ENCODE measurements around the gene NOD2.

The NOD2 gene

GRCh38 chr16:50761267-50761666 lies 67.9 kb downstream of the NOD2 start:
- no peak for TF ChIP-seq CTCF (IDR thresholded peaks at IDR 0.05; ENCODE audit: insufficient read depth, low read length, poor library complexity, severe bottlenecking)
- H3K4me3 ChIP-seq (replicated peaks; ENCODE audit: low read depth, low read length) = no peak overlapping the region
- H3K36me3 ChIP-seq (ENCODE audit: control insufficient read depth, insufficient read depth, low read length) = peaks cover 6% of the 10 kb centered on the region
- DNase-seq (ENCODE audit: extremely low read depth, insufficient read length) = no peak
- H3K27me3 ChIP-seq (replicated peaks; ENCODE audit: control insufficient read depth, insufficient read depth, low read length) = no peaks in the 10 kb centered on the region

GRCh38 chr16:50762241-50762640 lies 68.8 kb downstream of the NOD2 start:
- no peak for DNase-seq (ENCODE audit: extremely low read depth, insufficient read length)
- H3K27me3 ChIP-seq (replicated peaks; ENCODE audit: control insufficient read depth, insufficient read depth, low read length) = no peaks in the 10 kb centered on the region
- H3K36me3 ChIP-seq (ENCODE audit: control insufficient read depth, insufficient read depth, low read length) = peaks cover 4% of the 10 kb centered on the region
- H3K4me3 ChIP-seq (replicated peaks; ENCODE audit: low read depth, low read length) = no peak overlapping the region
- TF ChIP-seq CTCF (IDR thresholded peaks at IDR 0.05; ENCODE audit: insufficient read depth, low read length, poor library complexity, severe bottlenecking) = no peak

- Histone ChIP-seq H3K4me3 (replicated peaks; ENCODE audit: low read depth, low read length) (no peak overlapping the region), H3K36me3 (ENCODE audit: control insufficient read depth, insufficient read depth, low read length) (peaks cover 2% of the 10 kb centered on the region), H3K27me3 (replicated peaks; ENCODE audit: control insufficient read depth, insufficient read depth, low read length) (no peaks in the 10 kb centered on the region)
- no peak for DNase-seq (ENCODE audit: extremely low read depth, insufficient read length)
- no peak for TF ChIP-seq CTCF (IDR thresholded peaks at IDR 0.05; ENCODE audit: insufficient read depth, low read length, poor library complexity, severe bottlenecking)
Observed at GRCh38 chr16:50763211-50763610, 69.8 kb downstream of the NOD2 start.

GRCh38 chr16:50765260-50765659 lies 71.9 kb downstream of the NOD2 start:
- H3K27me3 ChIP-seq (replicated peaks; ENCODE audit: control insufficient read depth, insufficient read depth, low read length) = no peaks in the 10 kb centered on the region
- no peak overlapping the region for H3K4me3 ChIP-seq (replicated peaks; ENCODE audit: low read depth, low read length)
- no peak for TF ChIP-seq CTCF (IDR thresholded peaks at IDR 0.05; ENCODE audit: insufficient read depth, low read length, poor library complexity, severe bottlenecking)
- H3K36me3 ChIP-seq (ENCODE audit: control insufficient read depth, insufficient read depth, low read length) = peaks cover 1% of the 10 kb centered on the region
- DNase-seq (ENCODE audit: extremely low read depth, insufficient read length) = no peak

GRCh38 chr16:50765861-50766260 lies 72.5 kb downstream of the NOD2 start:
- TF ChIP-seq CTCF (IDR thresholded peaks at IDR 0.05; ENCODE audit: insufficient read depth, low read length, poor library complexity, severe bottlenecking) = no peak
- H3K4me3 ChIP-seq (replicated peaks; ENCODE audit: low read depth, low read length) = no peak overlapping the region
- no peak for DNase-seq (ENCODE audit: extremely low read depth, insufficient read length)
- no peaks in the 10 kb centered on the region for H3K27me3 ChIP-seq (replicated peaks; ENCODE audit: control insufficient read depth, insufficient read depth, low read length)
- H3K36me3 ChIP-seq (ENCODE audit: control insufficient read depth, insufficient read depth, low read length) = peaks cover 1% of the 10 kb centered on the region

GRCh38 chr16:50767197-50767596 lies 73.8 kb downstream of the NOD2 start:
- Histone ChIP-seq H3K36me3 (ENCODE audit: control insufficient read depth, insufficient read depth, low read length) (peaks cover 1% of the 10 kb centered on the region), H3K4me3 (replicated peaks; ENCODE audit: low read depth, low read length) (no peak overlapping the region), H3K27me3 (replicated peaks; ENCODE audit: control insufficient read depth, insufficient read depth, low read length) (no peaks in the 10 kb centered on the region)
- no peak for DNase-seq (ENCODE audit: extremely low read depth, insufficient read length)
- TF ChIP-seq CTCF (IDR thresholded peaks at IDR 0.05; ENCODE audit: insufficient read depth, low read length, poor library complexity, severe bottlenecking) = no peak
